ENCODE results near the gene WDFY1.

- TF ChIP-seq YY1 (IDR thresholded peaks at IDR 0.05; ENCODE audit: insufficient read depth, insufficient read length) (no peak), ZNF274 (IDR thresholded peaks at IDR 0.05; ENCODE audit: low read depth, low read length) (no peak)
Measured at GRCh38 chr2:223901311-223901710, 43.8 kb downstream of the WDFY1 start.
